HEK293 (cell line): ENCODE data around the gene ZNF732.
A peak's percentile ranks its signal among the peaks of the same experiment; 100 is the strongest.

ENCODE experiments used
- CTCF ChIA-PET: fragments of 350-600 bp; formaldehyde crosslinking; extraction: SDS; loops from one replicate; lab custom pipeline; 2021; ENCODE audit warnings: antibody characterized with exemption; lab: Yijun Ruan, JAX
- POLR2A ChIA-PET: fragments of 300-600 bp; formaldehyde crosslinking; extraction: SDS; loops from one replicate; lab custom pipeline; 2020; ENCODE audit warnings: antibody characterized with exemption, inconsistent platforms; lab: Yijun Ruan, JAX
- H3K27ac ChIP-seq: fragments of 200-500 bp; sonication (Bioruptor generic); 2 replicates; pipeline ENCODE4 v1.5.1; 2014; ENCODE audit warnings: low read depth, low read length, control low read depth, inconsistent platforms; ENCODE audit errors: extremely low read depth
- H3K36me3 ChIP-seq, 2 experiments: fragments of 200-500 bp in 1 of 2; sonication (Bioruptor generic) in 1 of 2; 1 replicate in 1 of 2; 2 replicates in 1 of 2; pipeline ENCODE4 v1.5.1; 2014 to 2017; ENCODE audit warnings: inconsistent platforms in 2 of 2, low read length in 2 of 2; ENCODE audit not compliant: control insufficient read depth in 2 of 2, insufficient read depth in 1 of 2
- H3K4me1 ChIP-seq: fragments of 200-500 bp; sonication (Bioruptor generic); 2 replicates; pipeline ENCODE4 v1.5.1; 2014; ENCODE audit warnings: mild to moderate bottlenecking, low read length, inconsistent platforms; ENCODE audit not compliant: control insufficient read depth, insufficient read depth
- H3K4me3 ChIP-seq: 2 replicates; pipeline ENCODE4 v1.5.1; 2011; ENCODE audit warnings: low read depth, mild to moderate bottlenecking, control low read depth, low read length, moderate library complexity
- H3K9me3 ChIP-seq: fragments of 200-500 bp; sonication (Bioruptor generic); 2 replicates; pipeline ENCODE4 v1.5.1; 2014; ENCODE audit warnings: low read depth, low read length, inconsistent platforms; ENCODE audit not compliant: control insufficient read depth, insufficient read depth
- GLIS2 ChIP-seq: fragments of 450-650 bp; formaldehyde crosslinking; IDR thresholded peaks from 2 replicates; pipeline ENCODE4 v1.5.1; 2016; ENCODE audit warnings: missing biosample characterization, missing genetic modification characterization
- HOXC10 ChIP-seq: sonication (generic); formaldehyde crosslinking; IDR thresholded peaks from 2 replicates; pipeline ENCODE4 v1.8.1; 2023; ENCODE audit warnings: mild to moderate bottlenecking, missing genetic modification reagents
- OSR2 ChIP-seq: fragments of 450-650 bp; formaldehyde crosslinking; IDR thresholded peaks from 2 replicates; pipeline ENCODE4 v1.5.1; 2016; ENCODE audit warnings: missing biosample characterization, missing genetic modification characterization
- REST ChIP-seq: fragments of 450-650 bp; formaldehyde crosslinking; IDR thresholded peaks from 2 replicates; pipeline ENCODE4 v1.5.1; 2016; ENCODE audit warnings: missing biosample characterization, missing genetic modification characterization
- SCRT1 ChIP-seq: fragments of 450-650 bp; formaldehyde crosslinking; IDR thresholded peaks from 2 replicates; pipeline ENCODE4 v1.5.1; 2016; ENCODE audit warnings: missing biosample characterization, missing genetic modification characterization, borderline replicate concordance
- ZBTB20 ChIP-seq: fragments of 450-650 bp; formaldehyde crosslinking; IDR thresholded peaks from 2 replicates; pipeline ENCODE4 v1.5.1; 2016; ENCODE audit warnings: missing biosample characterization, missing genetic modification characterization
- ZBTB21 ChIP-seq: fragments of 450-650 bp; formaldehyde crosslinking; IDR thresholded peaks from 2 replicates; pipeline ENCODE4 v1.5.1; 2017; ENCODE audit warnings: missing biosample characterization, missing genetic modification characterization
- ZEB2 ChIP-seq: fragments of 450-650 bp; formaldehyde crosslinking; IDR thresholded peaks from 2 replicates; pipeline ENCODE4 v1.5.1; 2016; ENCODE audit warnings: missing biosample characterization, missing genetic modification characterization
- ZNF132 ChIP-seq: fragments of 450-650 bp; formaldehyde crosslinking; IDR thresholded peaks from 2 replicates; pipeline ENCODE4 v1.5.1; 2017; ENCODE audit warnings: missing biosample characterization, missing genetic modification characterization, borderline replicate concordance
- ZNF146 ChIP-seq: fragments of 450-650 bp; formaldehyde crosslinking; IDR thresholded peaks from 2 replicates; pipeline ENCODE4 v1.5.1; 2016; ENCODE audit warnings: missing biosample characterization, missing genetic modification characterization
- ZNF2 ChIP-seq: fragments of 450-650 bp; formaldehyde crosslinking; IDR thresholded peaks from 2 replicates; pipeline ENCODE4 v1.5.1; 2016; ENCODE audit warnings: missing biosample characterization, missing genetic modification characterization
- ZNF211 ChIP-seq: fragments of 450-650 bp; formaldehyde crosslinking; IDR thresholded peaks from 2 replicates; pipeline ENCODE4 v1.5.1; 2016; ENCODE audit warnings: low read depth, missing biosample characterization, missing genetic modification characterization
- ZNF23 ChIP-seq: fragments of 450-650 bp; formaldehyde crosslinking; IDR thresholded peaks from 2 replicates; pipeline ENCODE4 v1.5.1; 2016; ENCODE audit warnings: missing biosample characterization, missing genetic modification characterization, borderline replicate concordance
- ZNF529 ChIP-seq: fragments of 450-650 bp; formaldehyde crosslinking; IDR thresholded peaks from 2 replicates; pipeline ENCODE4 v1.5.1; 2017; ENCODE audit warnings: missing genetic modification characterization, missing biosample characterization; ENCODE audit not compliant: insufficient replicate concordance
- ZNF571 ChIP-seq: fragments of 450-650 bp; formaldehyde crosslinking; IDR thresholded peaks from 2 replicates; pipeline ENCODE4 v1.5.0; 2017; ENCODE audit warnings: missing biosample characterization, missing genetic modification characterization
- ZNF624 ChIP-seq: fragments of 450-650 bp; formaldehyde crosslinking; IDR thresholded peaks from 2 replicates; pipeline ENCODE4 v1.5.1; 2017; ENCODE audit warnings: missing biosample characterization, missing genetic modification characterization
- ZNF654 ChIP-seq: fragments of 450-650 bp; formaldehyde crosslinking; IDR thresholded peaks from 2 replicates; pipeline ENCODE4 v1.5.1; 2016; ENCODE audit warnings: low read depth, missing biosample characterization, missing genetic modification characterization
- ZNF704 ChIP-seq: fragments of 450-650 bp; formaldehyde crosslinking; IDR thresholded peaks from 2 replicates; pipeline ENCODE4 v1.5.1; 2016; ENCODE audit warnings: missing biosample characterization, missing genetic modification characterization
- ZNF747 ChIP-seq: fragments of 450-650 bp; formaldehyde crosslinking; IDR thresholded peaks from 2 replicates; pipeline ENCODE4 v1.5.1; 2016; ENCODE audit warnings: missing biosample characterization, missing genetic modification characterization
- ZSCAN23 ChIP-seq: fragments of 450-650 bp; formaldehyde crosslinking; IDR thresholded peaks from 2 replicates; pipeline ENCODE4 v1.5.1; 2016; ENCODE audit warnings: missing biosample characterization, missing genetic modification characterization
- ZSCAN5A ChIP-seq: fragments of 450-650 bp; formaldehyde crosslinking; IDR thresholded peaks from 2 replicates; pipeline ENCODE4 v1.5.1; 2016; ENCODE audit warnings: missing biosample characterization, missing genetic modification characterization
- TF ChIP-seq, protein P1 (sequence below): fragments of 450-650 bp; formaldehyde crosslinking; IDR thresholded peaks from 2 replicates; pipeline ENCODE4 v1.5.1; 2016; ENCODE audit warnings: missing biosample characterization, missing genetic modification characterization
- TF ChIP-seq, protein P2 (sequence below): fragments of 450-650 bp; formaldehyde crosslinking; IDR thresholded peaks from 2 replicates; pipeline ENCODE4 v1.5.1; 2016; ENCODE audit warnings: missing biosample characterization, missing genetic modification characterization

The ZNF732 gene

DNA sequence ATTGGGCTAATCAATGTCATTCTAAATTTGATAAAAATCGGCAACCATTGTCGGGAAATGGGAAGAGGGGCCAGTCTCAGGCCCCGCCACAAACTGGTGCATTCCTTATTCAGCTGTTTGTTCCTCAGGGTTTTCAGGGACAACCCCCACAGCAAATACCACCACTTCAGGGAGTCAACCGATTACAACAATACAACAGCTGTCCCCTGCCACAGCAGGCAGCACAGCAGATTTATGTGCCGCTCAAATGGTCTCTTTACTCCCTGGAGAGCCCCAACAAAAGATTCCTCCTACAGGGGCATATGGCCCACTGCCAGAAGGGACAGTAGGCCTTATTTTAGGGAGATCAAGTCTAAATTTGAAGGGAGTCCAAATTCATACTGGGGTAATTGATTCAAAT, 61.8 kb downstream of the ZNF732 start:
- ChIA-PET POLR2A (no interaction called here), CTCF (interaction anchor here (0.7 kb wide), 1 partner anchor 21 kb away, joined by 3 read pairs; no protein-coding TSS in a partner anchor)
- Histone ChIP-seq H3K4me3 (no peak overlapping the region), H3K4me1 (no peaks in the 10 kb centered on the region), H3K36me3 (no peaks in the 10 kb centered on the region), H3K27ac (no peak overlapping the region), H3K9me3 (no peaks in the 10 kb centered on the region)
- no peak for TF ChIP-seq ZBTB20 (tag by site-specific recombination)
- no peak for TF ChIP-seq ZBTB21 (tag by site-specific recombination)
- no peak for TF ChIP-seq ZNF529 (tag by site-specific recombination)
- TF ChIP-seq ZSCAN5A (tag by site-specific recombination) = no peak
- TF ChIP-seq REST (tag by site-specific recombination) = no peak
- TF ChIP-seq OSR2 (tag by site-specific recombination) = no peak
- no peak for TF ChIP-seq HOXC10 (CRISPR knock-in tag)
- TF ChIP-seq, protein P1, sequence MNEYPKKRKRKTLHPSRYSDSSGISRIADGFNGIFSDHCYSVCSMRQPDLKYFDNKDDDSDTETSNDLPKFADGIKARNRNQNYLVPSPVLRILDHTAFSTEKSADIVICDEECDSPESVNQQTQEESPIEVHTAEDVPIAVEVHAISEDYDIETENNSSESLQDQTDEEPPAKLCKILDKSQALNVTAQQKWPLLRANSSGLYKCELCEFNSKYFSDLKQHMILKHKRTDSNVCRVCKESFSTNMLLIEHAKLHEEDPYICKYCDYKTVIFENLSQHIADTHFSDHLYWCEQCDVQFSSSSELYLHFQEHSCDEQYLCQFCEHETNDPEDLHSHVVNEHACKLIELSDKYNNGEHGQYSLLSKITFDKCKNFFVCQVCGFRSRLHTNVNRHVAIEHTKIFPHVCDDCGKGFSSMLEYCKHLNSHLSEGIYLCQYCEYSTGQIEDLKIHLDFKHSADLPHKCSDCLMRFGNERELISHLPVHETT (tag by site-specific recombination) = no peak
- TF ChIP-seq ZNF571 (tag by site-specific recombination) = no peak
- no peak for TF ChIP-seq GLIS2 (tag by site-specific recombination)
- no peak for TF ChIP-seq ZNF23 (tag by site-specific recombination)
- TF ChIP-seq ZNF132 = no peak
- no peak for TF ChIP-seq ZNF146 (tag by site-specific recombination)
- TF ChIP-seq ZNF211 (tag by site-specific recombination) = no peak
- TF ChIP-seq ZEB2 (tag by site-specific recombination) = no peak
- TF ChIP-seq ZNF654 (tag by site-specific recombination) = no peak

DNA sequence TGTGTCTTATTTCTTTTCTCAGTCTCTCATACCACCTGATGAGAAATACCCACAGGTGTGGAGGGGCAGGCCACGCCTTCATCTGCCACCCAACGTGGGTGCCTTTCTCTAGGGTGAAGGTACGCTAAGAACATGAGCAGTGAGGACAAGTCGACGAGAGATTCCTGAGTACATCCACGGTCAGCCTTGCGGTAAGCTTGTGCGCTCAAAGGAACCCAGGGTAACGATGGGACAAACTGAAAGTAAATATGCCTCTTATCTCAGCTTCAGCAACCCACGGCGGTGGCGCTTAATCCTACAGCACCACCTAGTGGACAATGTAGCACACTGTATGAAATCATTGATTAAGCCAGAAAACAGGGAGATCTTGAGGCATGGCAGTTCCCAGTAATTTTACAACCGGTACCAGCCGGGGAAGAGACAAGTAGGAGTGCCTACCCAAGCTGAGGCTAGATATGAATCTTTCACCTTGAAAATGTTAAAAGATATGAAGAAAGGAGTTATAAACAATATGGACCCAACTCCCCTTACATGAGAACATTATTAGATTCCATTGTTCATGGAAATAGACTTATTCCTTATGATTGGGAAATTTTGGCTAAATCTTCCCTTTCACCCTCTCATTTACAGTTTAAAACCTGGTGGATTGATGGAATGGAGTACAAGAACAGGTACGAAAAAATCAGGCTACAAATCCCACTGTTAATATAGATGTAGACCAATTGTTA, 63.0 kb downstream of the ZNF732 start:
- Histone ChIP-seq H3K36me3 (no peaks in the 10 kb centered on the region), H3K4me3 (no peak overlapping the region), H3K9me3 (no peaks in the 10 kb centered on the region), H3K27ac (no peak overlapping the region), H3K4me1 (no peaks in the 10 kb centered on the region)
- CTCF ChIA-PET = interaction anchor here (0.6 to 1.2 kb wide), 2 partner anchors 14 to 172 kb away, joined by 3 to 4 read pairs; no protein-coding TSS in a partner anchor
- POLR2A ChIA-PET = no interaction called here
- TF ChIP-seq ZNF654 (tag by site-specific recombination) (peak; percentile 94), ZNF624 (no peak), SCRT1 (tag by site-specific recombination) (peak; percentile 39; the same call in 1 of the 2 replicates), ZNF704 (tag by site-specific recombination) (no peak), ZSCAN23 (tag by site-specific recombination) (no peak), ZNF2 (tag by site-specific recombination) (0 out of 2 replicates have a peak, but pooled peaks have one; percentile 47), ZNF529 (tag by site-specific recombination) (no peak), ZNF747 (tag by site-specific recombination) (no peak)
- TF ChIP-seq, protein P2, sequence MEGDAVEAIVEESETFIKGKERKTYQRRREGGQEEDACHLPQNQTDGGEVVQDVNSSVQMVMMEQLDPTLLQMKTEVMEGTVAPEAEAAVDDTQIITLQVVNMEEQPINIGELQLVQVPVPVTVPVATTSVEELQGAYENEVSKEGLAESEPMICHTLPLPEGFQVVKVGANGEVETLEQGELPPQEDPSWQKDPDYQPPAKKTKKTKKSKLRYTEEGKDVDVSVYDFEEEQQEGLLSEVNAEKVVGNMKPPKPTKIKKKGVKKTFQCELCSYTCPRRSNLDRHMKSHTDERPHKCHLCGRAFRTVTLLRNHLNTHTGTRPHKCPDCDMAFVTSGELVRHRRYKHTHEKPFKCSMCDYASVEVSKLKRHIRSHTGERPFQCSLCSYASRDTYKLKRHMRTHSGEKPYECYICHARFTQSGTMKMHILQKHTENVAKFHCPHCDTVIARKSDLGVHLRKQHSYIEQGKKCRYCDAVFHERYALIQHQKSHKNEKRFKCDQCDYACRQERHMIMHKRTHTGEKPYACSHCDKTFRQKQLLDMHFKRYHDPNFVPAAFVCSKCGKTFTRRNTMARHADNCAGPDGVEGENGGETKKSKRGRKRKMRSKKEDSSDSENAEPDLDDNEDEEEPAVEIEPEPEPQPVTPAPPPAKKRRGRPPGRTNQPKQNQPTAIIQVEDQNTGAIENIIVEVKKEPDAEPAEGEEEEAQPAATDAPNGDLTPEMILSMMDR (tag by site-specific recombination) = no peak
